K562 (cell line): ENCODE results near the gene POLR3H. TPM values are rescaled to one million over a fixed set of nuclear protein-coding genes. Genes with fewer than 3 reads are reported as not detected.

Source experiments
- CBFA2T3 ChIP-seq: fragments of 450-650 bp; IDR thresholded peaks from 2 replicates; pipeline ENCODE4 v1.6.1; 2017
- DACH1 ChIP-seq: fragments of 450-650 bp; IDR thresholded peaks from 2 replicates; pipeline ENCODE4 v1.6.1; 2018; ENCODE audit not compliant: partially characterized antibody
- DIDO1 ChIP-seq: fragments of 450-650 bp; IDR thresholded peaks from 2 replicates; pipeline ENCODE4 v1.6.1; 2016; ENCODE audit warnings: low read depth, missing biosample characterization, missing genetic modification characterization
- DPF2 ChIP-seq: fragments of 450-650 bp; IDR thresholded peaks from 2 replicates; pipeline ENCODE4 v1.6.1; 2016
- GATA2 ChIP-seq: sonication (generic); formaldehyde crosslinking; IDR thresholded peaks from 2 replicates; pipeline ENCODE4 v1.4.0; 2020; ENCODE audit warnings: mild to moderate bottlenecking, missing genetic modification reagents
- HNRNPLL ChIP-seq: fragments of 200-400 bp; formaldehyde crosslinking; IDR thresholded peaks from 2 replicates; pipeline ENCODE4 v1.6.1; 2017; ENCODE audit warnings: low read length, low read depth, mild to moderate bottlenecking; ENCODE audit not compliant: poor library complexity, severe bottlenecking
- KDM1A ChIP-seq, 2 experiments: fragments of 450-650 bp; IDR thresholded peaks; 2 replicates each; pipeline ENCODE4 v1.6.1; 2016; ENCODE audit warnings: mild to moderate bottlenecking in 2 of 2
- NCOR1 ChIP-seq: fragments of 450-650 bp; IDR thresholded peaks from 2 replicates; pipeline ENCODE4 v1.6.1; 2016; ENCODE audit warnings: mild to moderate bottlenecking, moderate library complexity
- NFIC ChIP-seq: fragments of 450-650 bp; IDR thresholded peaks from 2 replicates; pipeline ENCODE4 v1.6.1; 2017; ENCODE audit warnings: mild to moderate bottlenecking, inconsistent platforms
- POLR2AphosphoS2 ChIP-seq: IDR thresholded peaks from 2 replicates; pipeline ENCODE4 v1.6.1; 2012; ENCODE audit warnings: low read length, improper control_type of control experiment
- RNF2 ChIP-seq: sonication (generic); IDR thresholded peaks from 2 replicates; pipeline ENCODE4 v1.6.1; 2016
- SRSF9 ChIP-seq: fragments of 200-400 bp; formaldehyde crosslinking; IDR thresholded peaks from 2 replicates; pipeline ENCODE4 v1.6.1; 2017; ENCODE audit warnings: low read depth, low read length, borderline replicate concordance
- STAT5A ChIP-seq: IDR thresholded peaks from 2 replicates; pipeline ENCODE4 v1.6.1; 2012; ENCODE audit warnings: low read length, inconsistent platforms, borderline replicate concordance
- TAF9B ChIP-seq: fragments of 450-650 bp; IDR thresholded peaks from 2 replicates; pipeline ENCODE4 v1.6.1; 2018; ENCODE audit warnings: mild to moderate bottlenecking; ENCODE audit not compliant: partially characterized antibody
- TAL1 ChIP-seq: fragments of 450-650 bp; IDR thresholded peaks from 2 replicates; pipeline ENCODE4 v1.6.1; 2016; ENCODE audit warnings: mild to moderate bottlenecking
- TEAD1 ChIP-seq, 2 experiments: fragments of 450-650 bp in 1 of 2; sonication (generic) in 1 of 2; formaldehyde crosslinking; IDR thresholded peaks; 2 replicates each; pipeline versions ENCODE4 v1.4.0 to v1.8.0; 2020 to 2022; ENCODE audit warnings: mild to moderate bottlenecking in 2 of 2, missing genetic modification reagents in 1 of 2
- ZFP36 ChIP-seq: fragments of 150-350 bp; IDR thresholded peaks from 2 replicates; pipeline ENCODE4 v1.6.1; 2018; ENCODE audit warnings: low read length, low read depth; ENCODE audit not compliant: partially characterized antibody
- ZNF384 ChIP-seq: IDR thresholded peaks from 2 replicates; pipeline ENCODE4 v1.6.1; 2012; ENCODE audit warnings: low read depth, low read length, improper control_type of control experiment
- polyA plus RNA-seq, 8 experiments: library from polyadenylated mRNA; depleted of rRNA in 4 of 8; stranded (reverse) in 5 of 8; unstranded in 3 of 8; fragments of >200 nt; fragmentation: Nextera tagmentation in 2 of 8; fragmentation: Illumina TruSeq in 1 of 8; extraction: Ambion mirVana in 2 of 8; extraction: Trizol in 1 of 8; gene quantifications; 2 replicates each; pipeline versions ENCODE4 v1.2.1 to v1.2.3, GENCODE V29; 2011 to 2014; ENCODE audit warnings: inconsistent platforms in 1 of 8, missing spikeins in 1 of 8
- total RNA-seq, 7 experiments: library from RNA; depleted of rRNA in 6 of 7; stranded (reverse); fragments of >200 nt in 6 of 7; fragmentation: Illumina TruSeq in 2 of 7; extraction: Trizol in 2 of 7; gene quantifications; 2 replicates each; pipeline versions ENCODE4 v1.2.1 to v1.2.3, GENCODE V29; 2011 to 2021; ENCODE audit warnings: low replicate concordance in 1 of 7
- TF ChIP-seq, protein P1 (sequence below): fragments of 450-650 bp; IDR thresholded peaks from 2 replicates; pipeline ENCODE4 v1.6.1; 2018; ENCODE audit warnings: mild to moderate bottlenecking, low read depth; ENCODE audit not compliant: partially characterized antibody
- TF ChIP-seq, protein P2 (sequence below): fragments of 450-650 bp; IDR thresholded peaks from 2 replicates; pipeline ENCODE4 v1.6.1; 2016
- TF ChIP-seq, protein P3 (sequence below): IDR thresholded peaks from 2 replicates; pipeline ENCODE4 v1.6.1; 2011; ENCODE audit not compliant: insufficient read length; ENCODE audit errors: extremely low read depth
- TF ChIP-seq, protein P4 (sequence below): fragments of 450-650 bp; formaldehyde crosslinking; conservative IDR thresholded peaks from 2 replicates; pipeline ENCODE4 v1.4.0; 2022; ENCODE audit warnings: mild to moderate bottlenecking, missing genetic modification characterization
- TF ChIP-seq, protein P5 (sequence below): sonication (generic); formaldehyde crosslinking; IDR thresholded peaks from 2 replicates; pipeline ENCODE4 v1.8.0; 2022; ENCODE audit warnings: missing genetic modification reagents, mild to moderate bottlenecking, moderate library complexity, borderline replicate concordance
- TF ChIP-seq, protein P6 (sequence below): sonication (generic); IDR thresholded peaks from 2 replicates; pipeline ENCODE4 v1.6.1; 2016

Gene POLR3H
- total and polyA plus RNA-seq, 9 of the 15 experiments (the other 6 are each of a cell fraction or from before 2014, with no cell fraction given): 5.3 to 48.4 (median 22.2) TPM

DNA sequence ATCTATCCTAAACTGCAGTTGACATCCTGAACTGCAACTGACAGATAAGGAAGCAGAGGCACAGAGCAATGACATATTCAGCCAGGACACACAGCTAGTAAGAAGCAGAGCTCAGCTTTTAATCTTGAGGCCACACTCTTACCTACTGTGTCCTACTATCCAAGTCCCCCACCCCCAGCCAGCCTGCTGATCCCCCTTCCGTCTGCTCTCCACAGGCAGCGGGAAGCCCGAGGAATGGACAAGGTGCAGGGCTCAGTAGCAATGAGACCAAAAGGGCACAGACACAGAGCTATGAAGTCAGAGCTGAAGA, 4.3 kb downstream of the POLR3H start (continued):
- TF ChIP-seq, protein P1, sequence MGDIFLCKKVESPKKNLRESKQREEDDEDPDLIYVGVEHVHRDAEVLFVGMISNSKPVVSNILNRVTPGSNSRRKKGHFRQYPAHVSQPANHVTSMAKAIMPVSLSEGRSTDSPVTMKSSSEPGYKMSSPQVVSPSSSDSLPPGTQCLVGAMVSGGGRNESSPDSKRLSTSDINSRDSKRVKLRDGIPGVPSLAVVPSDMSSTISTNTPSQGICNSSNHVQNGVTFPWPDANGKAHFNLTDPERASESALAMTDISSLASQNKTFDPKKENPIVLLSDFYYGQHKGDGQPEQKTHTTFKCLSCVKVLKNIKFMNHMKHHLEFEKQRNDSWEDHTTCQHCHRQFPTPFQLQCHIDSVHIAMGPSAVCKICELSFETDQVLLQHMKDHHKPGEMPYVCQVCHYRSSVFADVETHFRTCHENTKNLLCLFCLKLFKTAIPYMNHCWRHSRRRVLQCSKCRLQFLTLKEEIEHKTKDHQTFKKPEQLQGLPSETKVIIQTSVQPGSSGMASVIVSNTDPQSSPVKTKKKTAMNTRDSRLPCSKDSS: no peak
- TF ChIP-seq ZNF384: no peak
- peak; percentile 81 for TF ChIP-seq NCOR1
- TF ChIP-seq KDM1A (IDR thresholded peaks at IDR 0.05): peak; percentile 4 to 70; a peak in 2 of 4 replicates
- TF ChIP-seq, protein P2, sequence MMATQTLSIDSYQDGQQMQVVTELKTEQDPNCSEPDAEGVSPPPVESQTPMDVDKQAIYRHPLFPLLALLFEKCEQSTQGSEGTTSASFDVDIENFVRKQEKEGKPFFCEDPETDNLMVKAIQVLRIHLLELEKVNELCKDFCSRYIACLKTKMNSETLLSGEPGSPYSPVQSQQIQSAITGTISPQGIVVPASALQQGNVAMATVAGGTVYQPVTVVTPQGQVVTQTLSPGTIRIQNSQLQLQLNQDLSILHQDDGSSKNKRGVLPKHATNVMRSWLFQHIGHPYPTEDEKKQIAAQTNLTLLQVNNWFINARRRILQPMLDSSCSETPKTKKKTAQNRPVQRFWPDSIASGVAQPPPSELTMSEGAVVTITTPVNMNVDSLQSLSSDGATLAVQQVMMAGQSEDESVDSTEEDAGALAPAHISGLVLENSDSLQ: peak; percentile 52; the same call in 1 of the 2 replicates
- no peak for TF ChIP-seq POLR2AphosphoS2
- TF ChIP-seq, protein P3, sequence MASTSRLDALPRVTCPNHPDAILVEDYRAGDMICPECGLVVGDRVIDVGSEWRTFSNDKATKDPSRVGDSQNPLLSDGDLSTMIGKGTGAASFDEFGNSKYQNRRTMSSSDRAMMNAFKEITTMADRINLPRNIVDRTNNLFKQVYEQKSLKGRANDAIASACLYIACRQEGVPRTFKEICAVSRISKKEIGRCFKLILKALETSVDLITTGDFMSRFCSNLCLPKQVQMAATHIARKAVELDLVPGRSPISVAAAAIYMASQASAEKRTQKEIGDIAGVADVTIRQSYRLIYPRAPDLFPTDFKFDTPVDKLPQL: no peak
- TF ChIP-seq RNF2: no peak
- peak; percentile 79 for TF ChIP-seq TAL1
- TF ChIP-seq, protein P4, sequence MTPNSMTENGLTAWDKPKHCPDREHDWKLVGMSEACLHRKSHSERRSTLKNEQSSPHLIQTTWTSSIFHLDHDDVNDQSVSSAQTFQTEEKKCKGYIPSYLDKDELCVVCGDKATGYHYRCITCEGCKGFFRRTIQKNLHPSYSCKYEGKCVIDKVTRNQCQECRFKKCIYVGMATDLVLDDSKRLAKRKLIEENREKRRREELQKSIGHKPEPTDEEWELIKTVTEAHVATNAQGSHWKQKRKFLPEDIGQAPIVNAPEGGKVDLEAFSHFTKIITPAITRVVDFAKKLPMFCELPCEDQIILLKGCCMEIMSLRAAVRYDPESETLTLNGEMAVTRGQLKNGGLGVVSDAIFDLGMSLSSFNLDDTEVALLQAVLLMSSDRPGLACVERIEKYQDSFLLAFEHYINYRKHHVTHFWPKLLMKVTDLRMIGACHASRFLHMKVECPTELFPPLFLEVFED (CRISPR knock-in tag): no peak
- peak; percentile 58 for TF ChIP-seq ZFP36
- TF ChIP-seq TEAD1 (CRISPR knock-in tag; IDR thresholded peaks at IDR 0.05): no peak
- TF ChIP-seq TAF9B: peak; percentile 13
- TF ChIP-seq SRSF9: no peak
- TF ChIP-seq GATA2 (CRISPR knock-in tag): peak; percentile 38; the same call in 1 of the 2 replicates
- TF ChIP-seq, protein P5, sequence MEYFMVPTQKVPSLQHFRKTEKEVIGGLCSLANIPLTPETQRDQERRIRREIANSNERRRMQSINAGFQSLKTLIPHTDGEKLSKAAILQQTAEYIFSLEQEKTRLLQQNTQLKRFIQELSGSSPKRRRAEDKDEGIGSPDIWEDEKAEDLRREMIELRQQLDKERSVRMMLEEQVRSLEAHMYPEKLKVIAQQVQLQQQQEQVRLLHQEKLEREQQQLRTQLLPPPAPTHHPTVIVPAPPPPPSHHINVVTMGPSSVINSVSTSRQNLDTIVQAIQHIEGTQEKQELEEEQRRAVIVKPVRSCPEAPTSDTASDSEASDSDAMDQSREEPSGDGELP (CRISPR knock-in tag): no peak
- peak; percentile 53; the same call in 1 of the 2 replicates for TF ChIP-seq STAT5A
- TF ChIP-seq DPF2: peak; percentile 71
- TF ChIP-seq NFIC: peak; percentile 58
- TF ChIP-seq CBFA2T3: peak; percentile 92
- TF ChIP-seq HNRNPLL: no peak
- TF ChIP-seq, protein P6, sequence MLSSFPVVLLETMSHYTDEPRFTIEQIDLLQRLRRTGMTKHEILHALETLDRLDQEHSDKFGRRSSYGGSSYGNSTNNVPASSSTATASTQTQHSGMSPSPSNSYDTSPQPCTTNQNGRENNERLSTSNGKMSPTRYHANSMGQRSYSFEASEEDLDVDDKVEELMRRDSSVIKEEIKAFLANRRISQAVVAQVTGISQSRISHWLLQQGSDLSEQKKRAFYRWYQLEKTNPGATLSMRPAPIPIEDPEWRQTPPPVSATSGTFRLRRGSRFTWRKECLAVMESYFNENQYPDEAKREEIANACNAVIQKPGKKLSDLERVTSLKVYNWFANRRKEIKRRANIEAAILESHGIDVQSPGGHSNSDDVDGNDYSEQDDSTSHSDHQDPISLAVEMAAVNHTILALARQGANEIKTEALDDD: peak; percentile 73
- no peak for TF ChIP-seq DACH1
- TF ChIP-seq DIDO1 (tag): no peak
